Measurements from ENCODE around the gene MSMB.

Gene MSMB

DNA sequence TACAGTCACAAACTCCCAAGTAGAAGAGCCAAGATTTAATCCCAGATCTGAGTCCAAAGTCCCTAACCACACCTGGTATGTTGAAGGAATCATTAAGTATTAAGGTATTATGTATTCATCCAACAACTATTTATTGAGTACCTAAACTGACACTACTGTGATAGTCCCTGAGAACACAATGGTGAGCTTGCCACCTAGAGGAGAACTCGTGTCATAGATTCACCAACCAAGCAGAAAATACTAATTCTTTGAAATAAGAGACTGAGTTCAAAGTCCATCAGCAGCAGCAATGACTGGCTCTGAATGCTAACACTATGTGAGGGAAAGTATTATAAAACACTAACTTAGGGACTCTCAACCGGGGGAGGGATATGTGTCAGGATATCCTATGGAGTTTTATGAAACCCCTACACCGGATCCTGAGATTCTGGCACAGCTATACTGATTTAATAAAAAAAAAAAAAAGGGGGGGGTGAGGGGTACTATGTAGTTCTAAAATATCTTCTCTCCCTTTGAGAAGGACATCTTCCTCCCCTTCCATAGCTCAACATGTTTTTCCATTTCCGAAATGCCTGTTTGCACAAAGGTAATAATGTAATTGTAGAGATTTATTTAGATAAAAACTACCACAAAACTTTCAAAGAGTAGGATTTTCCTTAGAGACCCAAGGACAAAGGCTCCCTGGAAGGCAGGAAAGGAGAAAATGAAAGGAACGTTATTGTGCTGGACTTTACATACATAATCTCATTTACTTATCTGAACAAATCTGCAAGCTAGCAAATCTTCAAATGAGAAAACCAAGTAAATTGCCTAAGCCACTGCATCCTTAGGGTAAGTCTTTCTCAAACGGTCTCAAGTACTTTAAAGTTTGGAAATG is 17.2 kb downstream of the MSMB start:
- no peaks in the 10 kb centered on the region for H3K9me3 Mint-ChIP-seq
- H3K4me3 Mint-ChIP-seq = peak overlapping the region; percentile 97
- no peak for ATAC-seq
- no peaks in the 10 kb centered on the region for H3K36me3 Mint-ChIP-seq
- no peaks in the 10 kb centered on the region for H3K27me3 Mint-ChIP-seq
- peak overlapping the region; percentile 12 for H3K27ac Mint-ChIP-seq
- peaks cover 61% of the 10 kb centered on the region for H3K4me1 Mint-ChIP-seq

DNA sequence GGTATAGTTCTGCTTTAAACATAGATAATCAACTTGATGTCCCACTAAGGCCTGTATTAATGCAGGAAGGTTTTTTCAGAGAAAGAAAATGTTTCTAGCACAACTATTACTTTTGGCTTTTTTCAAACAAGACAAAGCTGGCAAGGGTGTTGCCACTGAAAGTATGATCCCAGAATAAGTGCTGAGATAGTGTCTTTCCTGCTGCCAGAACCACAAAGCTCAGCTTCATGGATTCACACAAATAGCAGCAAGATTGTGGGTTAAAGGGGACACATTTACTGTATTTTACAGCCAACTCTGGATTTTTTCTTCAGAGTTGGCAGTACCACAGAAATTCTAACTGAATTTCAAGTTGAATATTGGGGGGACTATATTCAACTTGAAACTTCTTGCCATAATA is 20.0 kb downstream of the MSMB start:
- Mint-ChIP-seq H3K9me3 (no peaks in the 10 kb centered on the region), H3K4me1 (peaks cover 82% of the 10 kb centered on the region), H3K36me3 (no peaks in the 10 kb centered on the region), H3K27me3 (no peaks in the 10 kb centered on the region), H3K27ac (peak overlapping the region; percentile 15), H3K4me3 (no peak overlapping the region)
- ATAC-seq = no peak

DNA sequence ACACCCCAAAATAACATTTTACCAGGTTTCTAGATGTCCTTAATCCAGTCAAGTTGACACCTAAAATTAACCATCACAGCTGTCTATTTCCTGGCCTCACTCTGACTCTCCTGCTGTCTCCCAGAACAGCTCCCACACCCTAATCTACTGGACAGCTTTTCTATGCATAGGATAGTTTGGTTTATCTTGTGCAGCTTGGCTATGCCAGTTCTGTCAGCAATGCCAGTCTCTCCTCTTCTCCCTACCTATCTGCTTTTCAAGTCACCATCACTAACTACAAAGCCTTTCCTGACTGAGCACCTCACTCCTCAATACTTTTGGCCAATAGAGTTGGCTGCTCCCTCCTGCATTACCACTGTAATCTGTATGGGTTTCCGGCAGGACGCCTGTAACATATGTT is 20.7 kb downstream of the MSMB start:
- H3K4me3 Mint-ChIP-seq = no peak overlapping the region
- peak overlapping the region; percentile 15 for H3K27ac Mint-ChIP-seq
- no peaks in the 10 kb centered on the region for H3K27me3 Mint-ChIP-seq
- peaks cover 83% of the 10 kb centered on the region for H3K4me1 Mint-ChIP-seq
- no peaks in the 10 kb centered on the region for H3K9me3 Mint-ChIP-seq
- no peak for ATAC-seq
- H3K36me3 Mint-ChIP-seq = no peaks in the 10 kb centered on the region

DNA sequence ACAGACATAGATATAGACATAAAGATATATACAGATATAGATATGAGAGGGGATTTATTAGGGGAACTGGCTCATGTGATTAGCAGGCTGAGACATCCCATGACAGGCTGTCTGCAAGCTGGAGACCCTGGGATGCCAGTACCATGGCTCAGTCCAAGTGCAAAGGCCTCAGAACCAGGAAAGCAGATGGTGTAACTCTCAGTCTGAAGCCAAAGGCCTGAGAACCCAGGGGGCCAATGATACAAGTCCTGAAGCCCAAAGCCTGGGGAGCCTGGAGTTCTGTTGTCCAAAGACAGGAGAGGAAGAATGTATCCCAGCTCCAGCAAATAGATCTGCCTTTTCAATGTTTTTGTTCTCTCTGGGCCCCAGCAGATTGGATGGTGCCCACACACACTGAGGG is 21.1 kb downstream of the MSMB start:
- Mint-ChIP-seq H3K36me3 (no peaks in the 10 kb centered on the region), H3K27me3 (no peaks in the 10 kb centered on the region), H3K4me3 (no peak overlapping the region), H3K9me3 (no peaks in the 10 kb centered on the region), H3K27ac (peak overlapping the region; percentile 15), H3K4me1 (peaks cover 84% of the 10 kb centered on the region)
- ATAC-seq = no peak

- Mint-ChIP-seq H3K9me3 (no peaks in the 10 kb centered on the region), H3K36me3 (no peaks in the 10 kb centered on the region), H3K4me3 (peak overlapping the region; percentile 79), H3K27me3 (no peaks in the 10 kb centered on the region), H3K27ac (peak overlapping the region; percentile 88), H3K4me1 (peaks cover 83% of the 10 kb centered on the region)
- peak; percentile 98 for ATAC-seq
These were observed 22.9 kb downstream of the MSMB start for GRCh38 chr10:46022978-46023702.

GRCh38 chr10:46020344-46020657 is 25.8 kb downstream of the MSMB start:
- peaks cover 7% of the 10 kb centered on the region for H3K36me3 Mint-ChIP-seq
- no peaks in the 10 kb centered on the region for H3K9me3 Mint-ChIP-seq
- H3K27ac Mint-ChIP-seq = peak overlapping the region; percentile 29
- ATAC-seq = no peak
- peaks cover 71% of the 10 kb centered on the region for H3K4me1 Mint-ChIP-seq
- no peak overlapping the region for H3K4me3 Mint-ChIP-seq
- no peaks in the 10 kb centered on the region for H3K27me3 Mint-ChIP-seq

GRCh38 chr10:46019569-46020343 is 26.3 kb downstream of the MSMB start:
- Mint-ChIP-seq H3K36me3 (peaks cover 10% of the 10 kb centered on the region), H3K4me1 (peaks cover 69% of the 10 kb centered on the region), H3K4me3 (peak overlapping the region; percentile 19), H3K27ac (peak overlapping the region; percentile 29), H3K9me3 (no peaks in the 10 kb centered on the region), H3K27me3 (no peaks in the 10 kb centered on the region)
- ATAC-seq = peak; percentile 14

DNA sequence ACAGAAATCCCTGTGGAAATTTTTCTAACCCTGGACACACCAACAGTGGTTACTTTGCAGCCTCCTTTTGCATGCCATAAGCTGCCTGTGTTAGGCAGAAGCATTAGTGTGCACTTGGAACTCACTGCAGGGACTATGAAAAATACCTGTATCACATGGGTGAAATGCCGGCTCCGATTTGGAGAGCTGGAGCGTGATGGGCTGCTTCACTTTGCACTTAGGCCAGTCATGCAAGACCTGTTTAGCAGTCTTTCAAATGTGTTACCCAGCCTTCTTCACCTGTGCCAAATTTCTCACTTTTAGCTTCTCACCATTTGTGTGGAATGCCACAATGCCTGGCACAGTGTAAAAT is 26.9 kb downstream of the MSMB start:
- no peak for ATAC-seq
- no peaks in the 10 kb centered on the region for H3K27me3 Mint-ChIP-seq
- H3K27ac Mint-ChIP-seq = peak overlapping the region; percentile 29
- H3K4me1 Mint-ChIP-seq = peaks cover 65% of the 10 kb centered on the region
- H3K4me3 Mint-ChIP-seq = no peak overlapping the region
- H3K36me3 Mint-ChIP-seq = peaks cover 16% of the 10 kb centered on the region
- no peaks in the 10 kb centered on the region for H3K9me3 Mint-ChIP-seq

GRCh38 chr10:46018453-46019176 is 27.5 kb downstream of the MSMB start:
- peaks cover 17% of the 10 kb centered on the region for H3K36me3 Mint-ChIP-seq
- no peak for ATAC-seq
- no peaks in the 10 kb centered on the region for H3K27me3 Mint-ChIP-seq
- peak overlapping the region; percentile 29 for H3K27ac Mint-ChIP-seq
- no peaks in the 10 kb centered on the region for H3K9me3 Mint-ChIP-seq
- H3K4me3 Mint-ChIP-seq = no peak overlapping the region
- H3K4me1 Mint-ChIP-seq = peaks cover 60% of the 10 kb centered on the region

DNA sequence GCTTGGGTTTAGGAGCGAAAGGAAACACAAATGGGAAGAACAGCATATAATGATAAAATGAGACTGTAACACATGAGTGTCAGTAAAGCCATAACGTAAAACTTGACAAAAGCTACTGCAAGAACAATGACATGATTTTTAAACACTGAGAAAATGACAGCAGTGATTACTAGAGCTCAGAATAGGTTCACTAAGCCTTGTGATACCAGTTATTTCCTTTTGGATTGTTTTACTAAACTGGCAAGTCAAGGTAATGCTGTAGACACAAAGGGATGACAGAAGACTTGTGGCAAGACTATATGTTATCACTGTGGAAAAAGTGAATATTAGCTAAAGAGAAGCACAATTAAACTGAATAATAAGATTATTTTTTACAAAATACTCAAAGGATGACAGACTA is 28.3 kb downstream of the MSMB start:
- Mint-ChIP-seq H3K4me3 (no peak overlapping the region), H3K4me1 (peaks cover 53% of the 10 kb centered on the region), H3K36me3 (peaks cover 17% of the 10 kb centered on the region), H3K9me3 (no peaks in the 10 kb centered on the region), H3K27ac (no peak overlapping the region), H3K27me3 (no peaks in the 10 kb centered on the region)
- no peak for ATAC-seq

DNA sequence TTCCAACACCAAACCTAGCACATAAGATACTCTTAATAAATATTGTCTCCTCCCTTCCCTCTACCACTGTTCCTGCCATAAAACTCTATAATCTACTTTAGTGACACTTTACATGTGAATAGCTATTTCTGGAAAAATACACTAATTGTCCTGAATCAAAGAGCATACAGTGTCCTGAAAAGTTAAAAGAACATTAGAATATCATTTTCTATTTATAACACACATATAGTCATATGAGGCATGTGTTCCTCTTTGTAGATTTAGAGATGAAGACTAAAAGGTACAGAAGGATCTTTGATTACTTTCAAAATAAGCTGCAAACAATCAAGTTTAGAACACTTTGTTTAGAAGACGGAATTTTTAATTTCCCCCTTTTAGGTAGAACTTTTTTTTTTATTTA is 29.3 kb downstream of the MSMB start:
- Mint-ChIP-seq H3K4me1 (peaks cover 44% of the 10 kb centered on the region), H3K4me3 (no peak overlapping the region), H3K27me3 (no peaks in the 10 kb centered on the region), H3K9me3 (no peaks in the 10 kb centered on the region), H3K36me3 (peaks cover 17% of the 10 kb centered on the region), H3K27ac (no peak overlapping the region)
- no peak for ATAC-seq

DNA sequence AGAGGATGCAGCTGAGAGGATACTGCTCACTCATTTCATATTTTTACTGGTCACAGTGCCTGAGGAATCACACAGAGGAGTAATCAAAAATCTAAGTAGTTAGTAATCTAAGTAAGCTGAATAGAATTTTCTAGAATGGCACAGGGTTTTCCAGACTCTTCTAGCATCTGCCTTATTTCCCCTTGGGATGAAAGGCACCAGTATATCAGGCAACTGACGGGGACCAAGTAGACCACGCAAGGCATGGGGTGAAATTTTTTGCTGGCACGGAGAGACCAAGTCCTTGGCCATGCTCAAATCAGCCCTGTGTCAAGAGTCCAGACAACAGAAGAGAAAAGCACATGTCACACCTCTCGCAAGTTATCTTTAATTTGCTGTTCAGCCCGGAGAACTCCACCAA is 29.9 kb downstream of the MSMB start:
- H3K4me3 Mint-ChIP-seq = no peak overlapping the region
- no peaks in the 10 kb centered on the region for H3K27me3 Mint-ChIP-seq
- peaks cover 17% of the 10 kb centered on the region for H3K36me3 Mint-ChIP-seq
- ATAC-seq = no peak
- no peak overlapping the region for H3K27ac Mint-ChIP-seq
- no peaks in the 10 kb centered on the region for H3K9me3 Mint-ChIP-seq
- peaks cover 41% of the 10 kb centered on the region for H3K4me1 Mint-ChIP-seq

GRCh38 chr10:46014683-46015405 is 31.2 kb downstream of the MSMB start:
- Mint-ChIP-seq H3K36me3 (peaks cover 17% of the 10 kb centered on the region), H3K4me1 (peaks cover 31% of the 10 kb centered on the region), H3K27me3 (no peaks in the 10 kb centered on the region), H3K4me3 (no peak overlapping the region), H3K9me3 (no peaks in the 10 kb centered on the region), H3K27ac (peak overlapping the region; percentile 61)
- ATAC-seq = no peak

GRCh38 chr10:46014206-46014605 is 31.9 kb downstream of the MSMB start:
- Mint-ChIP-seq H3K27me3 (no peaks in the 10 kb centered on the region), H3K4me1 (peaks cover 25% of the 10 kb centered on the region), H3K4me3 (no peak overlapping the region), H3K27ac (peak overlapping the region; percentile 61), H3K36me3 (peaks cover 17% of the 10 kb centered on the region), H3K9me3 (no peaks in the 10 kb centered on the region)
- ATAC-seq = no peak
